HL-60/S4 (cell line): ENCODE measurements around the gene AP1AR.
"Not testable (repeated sequence)": the region's sequence is repeated elsewhere in the genome, so short reads cannot be mapped to it uniquely, and the experiment has no call there.

Source experiments
- in situ Hi-C: fragments of 300-500 bp; cut with MboI; formaldehyde crosslinking; loops from 2 replicates; pipeline ENCODE4 v1.14.3; 2022; ENCODE audit warnings: low sequenced_read_pairs

Gene AP1AR

GRCh38 chr4:112309263-112309791 lies 77.7 kb downstream of the AP1AR start:
- in situ Hi-C loops, result not testable (repeated sequence)

GRCh38 chr4:112311516-112311915 lies 79.9 kb downstream of the AP1AR start:
- in situ Hi-C loops, result no loop called here

GRCh38 chr4:112312610-112313239 lies 81.1 kb downstream of the AP1AR start:
- in situ Hi-C loops, result no loop called here

- in situ Hi-C loops, result no loop called here
Measured at GRCh38 chr4:112315446-112315845, 83.9 kb downstream of the AP1AR start.

GRCh38 chr4:112316360-112316759 lies 84.8 kb downstream of the AP1AR start:
- in situ Hi-C loops, result no loop called here

GRCh38 chr4:112318239-112319142 lies 86.9 kb downstream of the AP1AR start:
- in situ Hi-C loops, result no loop called here
